Muscle of back (tissue), 11 donors: Measurements from ENCODE around the gene VWA8. TPM values are rescaled to one million over a fixed set of nuclear protein-coding genes. Genes with fewer than 3 reads are reported as not detected.

Experiments used
- DNase-seq, 3 donors: peaks; one replicate each; pipeline versions ENCODE4 v3.0.0 to v3.0.0-alpha.2; 2013
- polyA plus RNA-seq, 10 donors: library from polyadenylated mRNA; unstranded; fragments of 120-200 nt; gene quantifications; one replicate each; pipeline ENCODE4 v1.2.1, GENCODE V29; 2013; ENCODE audit not compliant: insufficient read length in 10 of 10

Gene VWA8
- polyA plus RNA-seq, 10 donors: 7.1 to 12.2 (median 9.8) TPM

GRCh38 chr13:41802684-41803444 lies 158.0 kb downstream of the VWA8 start:
- peak in 1 of 3 donors; percentile 14 for DNase-seq

DNA sequence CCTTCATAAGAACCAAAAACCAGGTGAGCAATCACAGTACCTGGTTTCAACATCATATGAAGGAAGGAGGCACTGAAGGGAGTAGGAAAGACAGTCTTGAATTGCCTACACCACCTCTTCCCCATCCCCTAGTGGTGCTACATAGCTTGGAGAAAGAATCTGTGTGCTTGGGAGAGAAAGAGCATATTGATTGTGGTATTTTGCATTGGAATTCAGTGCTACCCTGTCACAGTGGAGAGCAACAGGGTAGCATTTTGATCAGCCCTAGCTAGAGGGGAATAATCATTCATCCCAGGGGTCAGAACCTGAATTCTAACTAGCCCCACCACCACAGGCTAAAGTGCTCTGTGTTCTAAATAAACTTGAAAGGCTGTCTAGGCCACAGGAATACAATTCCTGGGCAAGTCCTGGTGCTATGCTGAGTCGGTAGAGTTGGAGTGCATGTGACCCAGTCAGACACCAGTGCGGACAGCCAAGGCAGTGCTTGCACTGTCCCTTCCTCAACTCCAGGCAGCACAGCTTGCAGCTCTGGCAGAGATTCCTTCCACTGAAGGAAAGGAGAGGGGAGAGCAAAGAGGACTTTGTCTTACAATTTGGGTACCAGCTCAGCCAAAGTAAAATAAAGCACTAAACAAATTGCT lies 158.7 kb downstream of the VWA8 start:
- DNase-seq: no peak

- DNase-seq: no peak
Observed at GRCh38 chr13:41791056-41791455, 169.9 kb downstream of the VWA8 start.

DNA sequence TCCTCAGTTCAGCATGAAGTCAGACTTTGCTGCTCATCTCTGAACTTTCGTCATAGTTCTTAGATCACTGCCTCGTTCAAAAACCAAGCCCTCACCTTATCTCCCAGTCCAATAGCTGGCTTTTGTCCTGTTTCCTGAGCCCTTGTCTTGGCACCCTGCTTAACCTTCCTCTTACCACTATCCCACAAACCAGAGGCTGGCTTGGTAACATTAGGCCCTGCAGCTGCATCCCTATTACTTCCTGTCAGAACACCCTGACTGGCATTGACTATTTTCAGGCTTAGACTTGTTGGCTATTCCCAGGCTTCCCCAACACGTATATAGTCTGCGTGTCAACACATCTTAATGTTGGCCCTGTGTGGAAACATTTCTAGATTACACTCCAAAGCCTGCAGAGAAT lies 172.4 kb downstream of the VWA8 start:
- DNase-seq: peak in 1 of 3 donors; percentile 24

- DNase-seq: no peak
Observed at GRCh38 chr13:41785402-41786172, 175.3 kb downstream of the VWA8 start.

DNA sequence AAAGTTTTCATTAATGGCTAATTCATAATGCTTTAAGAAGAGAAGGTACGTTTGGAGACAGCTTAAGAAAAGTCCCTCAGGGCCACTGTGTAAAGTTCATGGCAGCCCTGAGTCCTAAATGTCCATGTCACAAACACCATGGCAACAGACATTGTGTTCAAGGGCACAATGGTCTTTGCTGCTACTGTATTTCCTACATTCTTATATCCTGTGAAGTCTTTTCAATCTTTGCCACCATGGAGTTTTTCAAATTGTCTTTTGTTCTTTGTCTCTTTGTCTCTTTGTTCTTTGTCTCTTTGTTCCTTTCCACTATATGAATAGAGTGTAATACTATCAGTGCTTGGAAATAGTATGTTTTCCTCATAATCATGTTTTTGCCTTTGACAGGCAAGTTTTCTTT lies 178.8 kb downstream of the VWA8 start:
- no peak for DNase-seq

DNA sequence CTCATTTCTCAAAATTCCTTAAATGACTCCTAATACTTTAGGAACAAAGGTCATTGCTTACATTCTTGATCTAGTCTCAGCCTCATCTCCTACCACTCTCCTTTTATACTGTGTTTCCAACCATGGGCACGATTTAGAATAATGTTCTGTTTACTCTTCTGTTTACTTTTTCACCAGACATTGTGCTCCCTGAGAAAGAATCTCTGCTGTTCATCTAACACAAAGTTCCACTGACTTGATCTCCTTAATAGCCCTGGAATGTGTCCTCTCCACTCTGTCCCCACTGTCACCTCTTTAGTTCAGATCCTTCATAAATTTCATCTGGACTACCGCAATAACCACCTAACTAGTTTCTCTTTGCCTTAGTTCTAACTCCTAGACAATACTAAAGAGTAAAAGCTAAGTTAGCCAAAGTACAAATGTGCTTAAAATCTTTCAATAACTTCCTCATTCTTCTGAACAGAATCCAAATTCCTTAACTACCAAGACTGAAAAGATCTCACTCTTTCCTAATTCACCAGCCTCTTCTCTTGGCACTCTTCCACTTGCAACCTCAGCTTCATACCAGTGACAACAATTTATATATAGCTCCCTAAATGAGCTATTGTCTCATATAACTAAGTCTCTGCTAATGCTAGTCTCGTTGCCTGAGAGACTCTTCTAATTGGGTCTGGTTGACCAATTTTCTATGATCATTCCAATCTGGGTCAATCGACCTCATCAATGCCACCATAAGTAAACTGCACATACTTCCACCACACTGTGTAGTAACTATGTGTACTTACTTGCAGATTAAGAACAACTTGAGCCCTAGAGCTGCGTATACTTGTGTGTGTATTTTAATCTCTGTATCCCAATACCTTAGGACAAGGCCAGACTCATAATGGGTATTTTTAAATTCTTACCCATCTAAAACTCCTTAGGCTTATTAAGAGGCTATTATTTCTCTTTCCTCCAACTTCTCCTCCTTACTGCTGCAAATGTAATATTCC lies 179.9 kb downstream of the VWA8 start:
- DNase-seq: peak in 2 of 3 donors; percentile 14 to 79

DNA sequence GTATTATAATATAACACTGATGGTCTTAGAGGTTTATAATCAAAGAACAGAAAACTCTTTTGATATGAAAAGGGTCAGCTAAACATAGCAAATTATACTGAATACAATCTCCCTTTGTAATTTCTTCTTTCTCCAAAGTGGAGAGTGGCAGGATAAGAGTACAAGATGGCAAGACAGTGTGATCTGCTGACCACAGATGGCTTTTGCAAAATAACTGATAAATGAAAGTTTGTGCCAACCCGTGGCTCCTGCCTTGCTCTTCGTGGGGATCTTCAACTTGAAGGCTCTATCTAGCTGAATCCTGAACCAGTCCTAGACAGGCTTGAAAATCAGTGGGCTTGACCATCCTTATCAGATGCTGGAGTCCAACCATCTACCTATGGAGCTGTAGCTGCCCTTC lies 185.7 kb downstream of the VWA8 start:
- no peak for DNase-seq

DNA sequence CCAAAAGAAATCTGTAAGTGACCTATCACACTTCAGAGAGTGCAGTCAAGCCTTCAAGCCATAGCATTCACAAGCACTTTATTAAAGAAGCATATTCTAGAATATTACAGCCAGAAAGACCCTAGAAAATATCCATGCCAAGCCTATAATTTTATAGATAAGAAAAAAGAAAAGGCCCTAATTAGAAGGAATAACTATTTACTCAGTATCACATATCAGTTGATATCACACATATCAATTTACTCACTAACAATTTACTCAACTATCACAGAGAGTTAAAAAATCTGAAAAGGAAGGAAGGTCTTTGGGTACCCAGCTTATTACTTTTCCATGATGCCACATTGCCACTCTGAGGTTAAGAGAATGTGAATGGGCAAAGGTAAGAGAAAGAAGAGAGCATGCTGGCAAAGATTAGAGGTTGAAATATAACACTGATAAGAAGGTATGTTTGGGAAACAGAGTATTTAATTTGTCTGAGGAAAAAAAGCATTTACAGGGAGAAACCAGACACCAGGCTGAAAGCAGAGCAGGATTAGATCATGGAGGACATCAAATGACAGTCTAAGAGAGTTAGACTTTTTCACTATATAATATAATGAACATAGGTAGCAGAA lies 186.2 kb downstream of the VWA8 start:
- DNase-seq: no peak

DNA sequence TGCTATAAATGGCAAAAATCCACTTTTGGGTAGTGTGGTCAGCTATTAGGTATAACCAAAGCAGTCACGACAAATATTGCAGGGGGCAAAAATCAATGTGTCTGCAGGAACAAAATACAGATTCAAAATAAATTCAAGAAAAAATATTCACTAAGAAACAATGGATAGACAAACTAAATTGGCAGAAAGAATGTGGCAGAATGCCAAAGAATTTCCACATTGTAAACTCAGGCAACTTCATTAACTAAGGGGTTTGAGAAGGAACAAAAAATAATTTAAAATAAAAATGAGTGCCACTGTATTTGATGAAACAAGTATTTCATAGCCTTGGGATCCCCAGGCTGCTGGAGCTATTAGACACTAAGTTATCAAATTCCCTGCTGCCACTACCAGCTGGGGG lies 193.1 kb downstream of the VWA8 start:
- DNase-seq: peak in 1 of 3 donors; percentile 17

DNA sequence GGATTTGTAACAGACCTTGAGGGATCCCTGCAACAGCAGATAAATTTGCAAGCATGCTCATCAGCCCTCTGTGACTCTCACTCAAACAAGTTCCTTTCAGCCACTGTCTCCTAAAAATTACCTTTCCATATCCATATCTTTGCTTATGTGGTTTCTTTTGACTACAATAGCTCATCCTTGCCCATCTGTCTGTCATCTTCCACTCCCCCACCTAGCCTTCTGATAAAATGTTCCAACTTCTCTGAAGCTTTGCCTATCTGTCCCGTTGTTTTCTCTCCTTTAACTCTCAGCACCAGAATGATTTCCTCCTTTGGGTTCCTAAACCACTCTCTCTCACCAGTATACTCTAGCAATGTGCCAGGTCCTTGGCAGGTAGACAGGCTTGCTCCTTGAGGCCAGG lies 194.5 kb downstream of the VWA8 start:
- DNase-seq: no peak

- DNase-seq: no peak
Observed at GRCh38 chr13:41765813-41766212, 195.1 kb downstream of the VWA8 start.

DNA sequence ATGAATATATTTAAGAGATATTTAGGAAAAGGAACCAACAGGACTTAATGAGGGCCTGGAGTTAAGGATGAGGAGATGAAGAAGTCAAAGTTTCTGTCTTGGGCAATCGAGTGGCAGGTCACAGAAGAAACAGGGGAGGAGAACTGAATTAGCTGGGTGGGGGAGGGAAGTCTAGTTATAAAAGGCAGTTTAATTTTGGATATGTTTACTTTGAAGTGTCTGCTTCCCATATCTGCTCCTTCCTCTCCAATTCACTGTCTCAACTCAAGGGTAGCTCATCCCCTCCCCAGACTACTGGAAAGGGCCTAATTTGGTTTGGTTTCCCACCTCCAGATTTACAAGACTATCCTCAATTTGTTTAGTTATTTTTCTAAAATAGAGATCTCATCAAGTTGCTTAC lies 195.9 kb downstream of the VWA8 start:
- no peak for DNase-seq

DNA sequence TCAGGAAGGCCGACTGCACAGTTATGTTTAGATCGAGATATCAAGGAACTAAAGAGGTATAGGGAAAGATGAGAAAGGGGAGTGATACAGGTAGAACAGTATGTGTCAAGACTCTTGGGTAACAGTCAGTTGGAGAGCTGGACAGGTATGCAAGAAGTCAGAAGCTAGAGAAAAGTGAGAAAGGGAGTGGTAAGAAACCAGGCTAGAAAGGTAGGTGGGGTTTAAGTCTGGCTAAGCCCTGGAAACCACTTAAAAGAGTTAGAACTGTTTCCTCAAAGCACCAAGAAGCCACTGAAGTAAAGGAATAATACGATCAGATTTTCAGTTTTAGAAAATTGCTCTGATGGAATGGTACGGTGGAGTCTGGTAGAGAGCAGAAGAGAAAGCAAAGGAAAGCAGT lies 196.4 kb downstream of the VWA8 start:
- no peak for DNase-seq

- DNase-seq: no peak
Observed at GRCh38 chr13:41763782-41764181, 197.1 kb downstream of the VWA8 start.

- no peak for DNase-seq
Observed at GRCh38 chr13:41762796-41763195, 198.1 kb downstream of the VWA8 start.

DNA sequence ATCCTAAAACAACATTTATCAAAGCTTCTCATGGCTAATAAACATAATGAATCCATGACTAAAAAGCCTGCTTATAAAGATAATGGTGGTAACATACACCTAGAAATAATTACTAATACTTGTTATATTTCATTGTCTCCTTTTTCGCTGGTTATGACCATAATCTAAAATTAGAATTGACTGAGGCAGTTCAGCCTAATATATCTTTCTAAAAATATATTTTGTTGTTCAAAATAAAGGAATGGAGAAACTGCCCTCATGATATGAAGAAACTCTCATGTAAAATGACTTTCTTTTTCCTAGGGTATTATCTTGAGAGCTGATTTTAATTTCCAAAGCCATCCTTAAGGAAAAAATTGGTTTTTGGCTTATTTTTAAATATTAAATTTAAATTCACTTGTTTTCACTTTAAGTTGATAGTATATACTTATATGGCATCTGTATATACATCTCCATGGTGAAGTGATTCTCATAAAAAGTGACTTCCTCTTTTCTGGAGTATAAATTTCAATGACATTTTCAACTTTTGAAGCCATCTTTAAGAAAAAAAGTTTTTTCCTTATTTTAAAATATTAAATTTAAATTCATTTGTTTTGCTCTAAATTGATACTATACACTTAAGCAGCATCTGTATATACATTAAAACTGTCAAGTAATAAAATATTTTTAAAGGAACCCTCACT lies 204.6 kb downstream of the VWA8 start:
- DNase-seq: no peak

GRCh38 chr13:41751734-41752445 lies 209.0 kb downstream of the VWA8 start:
- DNase-seq: no peak

- peak; percentile 17 to 55 (median 23) for DNase-seq
Observed at GRCh38 chr13:41751277-41751676, 209.6 kb downstream of the VWA8 start.

DNA sequence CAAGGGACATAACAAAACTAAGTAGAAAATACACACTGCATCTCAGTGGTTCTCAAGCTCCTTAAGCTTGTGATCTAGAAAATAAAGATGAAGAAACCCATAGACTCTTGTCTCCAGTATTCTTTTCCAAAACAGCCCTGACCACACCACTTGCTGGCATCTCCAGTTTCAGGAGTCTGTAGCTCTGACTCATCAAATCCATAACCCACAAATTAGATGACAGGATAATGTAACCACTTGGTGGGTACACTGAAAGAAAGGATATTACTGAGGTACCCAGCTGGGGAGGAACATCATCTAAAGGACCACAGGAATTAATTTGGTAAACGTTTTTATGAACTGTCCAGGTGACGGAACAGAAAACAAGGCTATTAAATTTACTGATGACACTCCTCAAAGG lies 214.7 kb downstream of the VWA8 start:
- peak in 1 of 3 donors; percentile 22 for DNase-seq
